SK-N-SH (cell line): Measurements from ENCODE around the gene PPP2R2B.

Experiments used
- CTCF ChIP-seq: fragments of 200-600 bp; sonication (generic); IDR thresholded peaks from 2 replicates; pipeline ENCODE4 v1.6.1; 2017; ENCODE audit warnings: antibody characterized with exemption, mild to moderate bottlenecking, moderate library complexity
- ELF1 ChIP-seq: IDR thresholded peaks from 2 replicates; pipeline ENCODE4 v1.4.0; 2012
- REST ChIP-seq: IDR thresholded peaks from 2 replicates; pipeline ENCODE4 v1.6.1; 2012; ENCODE audit warnings: mild to moderate bottlenecking, low read depth, low read length, moderate library complexity

GRCh38 chr5:146659961-146660360 is 218.6 kb downstream of the PPP2R2B start:
- TF ChIP-seq ELF1 (no peak), REST (no peak), CTCF (no peak)
